Activated CD4-positive, alpha-beta T cell treated with anti-CD3 and anti-CD28 coated beads for 36 hours (primary cell): ENCODE measurements around the gene MRPS18B. TPM values are rescaled to one million over a fixed set of nuclear protein-coding genes. Genes with fewer than 3 reads are reported as not detected.
A peak's percentile ranks its signal among the peaks of the same experiment; 100 is the strongest.
"Not testable (repeated sequence)": the region's sequence is repeated elsewhere in the genome, so short reads cannot be mapped to it uniquely, and the experiment has no call there.

ENCODE experiments used
- ATAC-seq: fragments of 200-7000 bp; cut with Tn5 transposase; one replicate; pipeline ENCODE4 v1.10.0; 2021; ENCODE audit warnings: mild to moderate bottlenecking, moderate library complexity
- CTCF ChIA-PET: fragments of 350-600 bp; sonication (Branson Sonifier 250); formaldehyde crosslinking; loops from one replicate; lab custom pipeline; 2021; ENCODE audit warnings: antibody characterized with exemption; lab: Charles Lee
- POLR2A ChIA-PET: fragments of 350-600 bp; sonication (Branson Sonifier 250); formaldehyde crosslinking; loops from one replicate; lab custom pipeline; 2021; ENCODE audit warnings: antibody characterized with exemption, inconsistent platforms; lab: Charles Lee
- DNase-seq: peaks from one replicate; pipeline ENCODE4 v3.0.0-alpha.2; 2020
- H3K27ac Mint-ChIP-seq: one replicate; pipeline ENCODE4 v1.8.0; 2021; ENCODE audit warnings: mixed read lengths
- H3K27me3 Mint-ChIP-seq: one replicate; pipeline ENCODE4 v1.8.0; 2021; ENCODE audit warnings: mixed read lengths
- H3K36me3 Mint-ChIP-seq: one replicate; pipeline ENCODE4 v1.8.0; 2021; ENCODE audit warnings: low read depth, mixed read lengths
- H3K4me1 Mint-ChIP-seq: one replicate; pipeline ENCODE4 v1.8.0; 2021; ENCODE audit warnings: mixed read lengths
- H3K4me3 Mint-ChIP-seq: one replicate; pipeline ENCODE4 v1.8.0; 2021; ENCODE audit warnings: mild to moderate bottlenecking, moderate library complexity, mixed read lengths
- H3K9me3 Mint-ChIP-seq: one replicate; pipeline ENCODE4 v1.8.0; 2021; ENCODE audit warnings: low read depth, mixed read lengths
- intact Hi-C, 2 experiments: fragments of 100-400 bp; cut with DNase I in 1 of 2; cut with micrococcal nuclease in 1 of 2; formaldehyde crosslinking; loops; one replicate each; pipeline versions ENCODE4 v1.14.2 to v1.15.1; 2022 to 2024; cut with DNase I, micrococcal nuclease
- total RNA-seq, 2 experiments: library from RNA; stranded (reverse); gene quantifications; one replicate each; pipeline ENCODE4 v1.2.3, GENCODE V29; 2021

MRPS18B gene
- total RNA-seq, 2 experiments from 2014 or later = 111 to 114 TPM

DNA sequence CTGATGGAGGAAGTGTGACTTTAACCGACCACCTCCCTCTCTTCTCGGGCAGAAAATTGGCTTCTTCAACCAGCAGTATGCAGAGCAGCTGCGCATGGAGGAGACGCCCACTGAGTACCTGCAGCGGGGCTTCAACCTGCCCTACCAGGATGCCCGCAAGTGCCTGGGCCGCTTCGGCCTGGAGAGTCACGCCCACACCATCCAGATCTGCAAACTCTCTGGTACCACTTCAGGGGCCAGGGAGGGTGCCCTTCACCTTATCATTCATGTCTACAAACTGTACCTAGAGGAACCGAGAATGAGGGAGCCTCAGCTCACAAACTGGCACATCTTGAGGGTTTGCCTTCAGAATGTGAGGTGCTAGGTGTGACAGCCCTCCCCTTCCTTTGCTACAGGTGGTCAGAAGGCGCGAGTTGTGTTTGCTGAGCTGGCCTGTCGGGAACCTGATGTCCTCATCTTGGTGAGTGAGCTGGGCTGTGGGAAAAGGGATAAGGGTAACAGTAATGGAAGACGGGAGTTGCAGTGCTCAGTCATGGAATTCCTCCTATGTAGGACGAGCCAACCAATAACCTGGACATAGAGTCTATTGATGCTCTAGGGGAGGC, 27.8 kb upstream of the MRPS18B start:
- DNase-seq (no peak), ATAC-seq (no peak)
- H3K27me3 Mint-ChIP-seq = no peaks in the 10 kb centered on the region
- POLR2A ChIA-PET = interaction anchor here (0.7 kb wide), 1 partner anchor 23 kb away, joined by 3 read pairs; no protein-coding TSS in a partner anchor
- CTCF ChIA-PET = interaction anchor here (0.6 to 2.5 kb wide), 6 partner anchors 11 to 182 kb away, joined by 3 to 6 read pairs (median 4); no protein-coding TSS in a partner anchor
- no peaks in the 10 kb centered on the region for H3K9me3 Mint-ChIP-seq
- no peak overlapping the region for H3K4me3 Mint-ChIP-seq
- H3K4me1 Mint-ChIP-seq = no peaks in the 10 kb centered on the region
- H3K36me3 Mint-ChIP-seq = peaks cover 63% of the 10 kb centered on the region
- no peak overlapping the region for H3K27ac Mint-ChIP-seq
- intact Hi-C loops = no loop called here

DNA sequence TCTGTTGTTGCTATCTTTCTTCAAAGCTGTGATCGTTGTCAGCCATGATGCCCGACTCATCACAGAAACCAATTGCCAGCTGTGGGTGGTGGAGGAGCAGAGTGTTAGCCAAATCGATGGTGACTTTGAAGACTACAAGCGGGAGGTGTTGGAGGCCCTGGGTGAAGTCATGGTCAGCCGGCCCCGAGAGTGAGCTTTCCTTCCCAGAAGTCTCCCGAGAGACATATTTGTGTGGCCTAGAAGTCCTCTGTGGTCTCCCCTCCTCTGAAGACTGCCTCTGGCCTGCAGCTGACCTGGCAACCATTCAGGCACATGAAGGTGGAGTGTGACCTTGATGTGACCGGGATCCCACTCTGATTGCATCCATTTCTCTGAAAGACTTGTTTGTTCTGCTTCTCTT, 27.1 kb upstream of the MRPS18B start:
- CTCF ChIA-PET = interaction anchor here (0.8 to 2.5 kb wide), 7 partner anchors 10 to 528 kb away, joined by 3 to 6 read pairs (median 4); no protein-coding TSS in a partner anchor
- Mint-ChIP-seq H3K27me3 (no peaks in the 10 kb centered on the region), H3K4me1 (no peaks in the 10 kb centered on the region), H3K27ac (peak overlapping the region; percentile 59), H3K4me3 (no peak overlapping the region), H3K36me3 (peaks cover 60% of the 10 kb centered on the region), H3K9me3 (no peaks in the 10 kb centered on the region)
- POLR2A ChIA-PET = interaction anchor here (0.6 to 0.7 kb wide), 2 partner anchors 22 to 332 kb away, joined by 3 read pairs; no protein-coding TSS in a partner anchor
- intact Hi-C loops = no loop called here
- DNase-seq (no peak), ATAC-seq (no peak)

DNA sequence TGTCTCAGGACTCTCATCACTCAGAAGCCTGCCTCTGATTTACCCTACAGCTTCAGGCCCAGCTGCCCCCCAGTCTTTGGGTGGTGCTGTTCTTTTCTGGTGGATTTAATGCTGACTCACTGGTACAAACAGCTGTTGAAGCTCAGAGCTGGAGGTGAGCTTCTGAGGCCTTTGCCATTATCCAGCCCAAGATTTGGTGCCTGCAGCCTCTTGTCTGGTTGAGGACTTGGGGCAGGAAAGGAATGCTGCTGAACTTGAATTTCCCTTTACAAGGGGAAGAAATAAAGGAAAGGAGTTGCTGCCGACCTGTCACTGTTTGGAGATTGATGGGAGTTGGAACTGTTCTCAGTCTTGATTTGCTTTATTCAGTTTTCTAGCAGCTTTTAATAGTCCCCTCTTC, 26.6 kb upstream of the MRPS18B start:
- ChIA-PET POLR2A (interaction anchor here (0.6 kb wide), 1 partner anchor 332 kb away, joined by 3 read pairs; no protein-coding TSS in a partner anchor), CTCF (interaction anchor here (0.6 to 2.5 kb wide), 8 partner anchors 10 to 527 kb away, joined by 3 to 6 read pairs (median 4); no protein-coding TSS in a partner anchor)
- no peaks in the 10 kb centered on the region for H3K27me3 Mint-ChIP-seq
- H3K4me3 Mint-ChIP-seq = no peak overlapping the region
- no peak for ATAC-seq
- H3K9me3 Mint-ChIP-seq = no peaks in the 10 kb centered on the region
- peak overlapping the region; percentile 59 for H3K27ac Mint-ChIP-seq
- H3K36me3 Mint-ChIP-seq = peaks cover 60% of the 10 kb centered on the region
- DNase-seq = no peak
- H3K4me1 Mint-ChIP-seq = no peaks in the 10 kb centered on the region
- intact Hi-C loops = no loop called here

DNA sequence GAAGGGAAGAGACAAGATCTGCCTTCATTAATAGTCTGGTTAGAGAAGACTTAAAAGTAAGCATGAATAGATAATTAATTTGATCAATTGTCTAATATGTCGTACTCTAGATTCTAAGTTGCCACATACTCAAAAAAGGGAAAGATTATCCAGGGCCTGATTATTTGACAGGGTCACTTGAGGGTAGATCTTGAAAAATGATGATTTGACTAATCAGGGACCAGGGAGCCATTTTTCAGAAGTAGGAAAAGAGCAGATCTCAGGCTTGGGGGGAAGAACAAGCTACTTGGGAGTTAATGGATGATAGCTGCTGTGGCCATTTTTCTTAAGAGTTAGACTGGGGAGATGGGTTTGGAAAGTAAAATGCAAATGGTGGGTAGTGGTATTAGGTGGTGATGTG, 25.4 kb upstream of the MRPS18B start:
- Mint-ChIP-seq H3K4me3 (no peak overlapping the region), H3K36me3 (peaks cover 53% of the 10 kb centered on the region), H3K27me3 (no peaks in the 10 kb centered on the region), H3K4me1 (peaks cover 3% of the 10 kb centered on the region), H3K27ac (peak overlapping the region; percentile 4), H3K9me3 (no peaks in the 10 kb centered on the region)
- ChIA-PET POLR2A (no interaction called here), CTCF (interaction anchor here (0.8 to 1.6 kb wide), 4 partner anchors 23 to 109 kb away, joined by 3 to 8 read pairs (median 5); no protein-coding TSS in a partner anchor)
- intact Hi-C loops = no loop called here
- DNase-seq = no peak
- no peak for ATAC-seq

DNA sequence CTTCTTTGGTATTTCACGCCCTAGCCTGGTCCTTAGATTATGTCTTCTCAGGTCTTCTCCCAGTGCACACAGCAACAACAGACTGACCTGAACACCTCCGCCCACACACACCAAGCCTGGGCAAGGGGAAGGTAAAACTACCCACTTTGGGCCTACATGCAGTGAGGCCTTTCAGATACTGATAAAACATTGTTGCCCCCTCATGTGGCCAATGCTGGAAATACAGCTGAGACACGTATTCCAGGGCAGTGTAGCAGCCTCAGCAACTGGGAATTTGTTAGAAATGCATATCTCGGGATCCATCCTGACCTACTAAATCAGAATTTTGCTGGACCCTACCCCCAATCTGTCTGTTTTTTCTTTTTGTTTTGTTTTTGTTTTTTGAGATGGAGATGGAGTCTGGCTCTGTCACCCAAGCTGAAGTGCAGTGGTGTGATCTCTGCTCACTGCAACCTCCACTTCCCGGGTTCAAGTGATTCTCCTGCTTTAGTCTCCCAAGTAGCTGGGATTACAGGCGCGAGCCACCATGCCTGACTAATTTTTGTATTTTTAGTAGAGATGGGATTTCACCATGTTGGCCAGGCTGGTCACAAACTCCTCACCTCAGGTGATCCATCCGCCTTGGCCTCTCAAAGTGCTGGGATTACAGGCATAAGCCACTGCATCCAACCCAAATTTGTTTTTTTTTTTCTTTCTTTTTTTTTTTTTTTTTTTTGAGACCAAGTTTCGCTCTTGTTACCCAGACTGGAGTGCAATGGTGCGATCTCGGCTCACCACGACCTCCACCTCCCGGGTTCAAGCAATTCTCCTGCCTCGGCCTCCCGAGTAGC, 20.1 kb upstream of the MRPS18B start:
- ATAC-seq = peak; percentile 87
- H3K4me3 Mint-ChIP-seq, H3K9me3 Mint-ChIP-seq, H3K27ac Mint-ChIP-seq, H3K27me3 Mint-ChIP-seq, H3K4me1 Mint-ChIP-seq: not testable (repeated sequence)
- POLR2A ChIA-PET = interaction anchor here (0.6 to 2.0 kb wide), 7 partner anchors 13 to 197 kb away, joined by 3 to 13 read pairs (median 4); no protein-coding TSS in a partner anchor
- peaks cover 31% of the 10 kb centered on the region for H3K36me3 Mint-ChIP-seq
- intact Hi-C loops = loop anchor here (1.0 to 2.0 kb wide), 4 partner anchors 15 to 114 kb away; no protein-coding TSS in a partner anchor
- peak; percentile 89 for DNase-seq
- CTCF ChIA-PET = interaction anchor here (0.6 to 7.4 kb wide), 30 partner anchors 9 to 489 kb away, joined by 3 to 71 read pairs (median 5); partner anchors contain the start of genes ABCF1, DHX16, MRPS18B and PPP1R10

DNA sequence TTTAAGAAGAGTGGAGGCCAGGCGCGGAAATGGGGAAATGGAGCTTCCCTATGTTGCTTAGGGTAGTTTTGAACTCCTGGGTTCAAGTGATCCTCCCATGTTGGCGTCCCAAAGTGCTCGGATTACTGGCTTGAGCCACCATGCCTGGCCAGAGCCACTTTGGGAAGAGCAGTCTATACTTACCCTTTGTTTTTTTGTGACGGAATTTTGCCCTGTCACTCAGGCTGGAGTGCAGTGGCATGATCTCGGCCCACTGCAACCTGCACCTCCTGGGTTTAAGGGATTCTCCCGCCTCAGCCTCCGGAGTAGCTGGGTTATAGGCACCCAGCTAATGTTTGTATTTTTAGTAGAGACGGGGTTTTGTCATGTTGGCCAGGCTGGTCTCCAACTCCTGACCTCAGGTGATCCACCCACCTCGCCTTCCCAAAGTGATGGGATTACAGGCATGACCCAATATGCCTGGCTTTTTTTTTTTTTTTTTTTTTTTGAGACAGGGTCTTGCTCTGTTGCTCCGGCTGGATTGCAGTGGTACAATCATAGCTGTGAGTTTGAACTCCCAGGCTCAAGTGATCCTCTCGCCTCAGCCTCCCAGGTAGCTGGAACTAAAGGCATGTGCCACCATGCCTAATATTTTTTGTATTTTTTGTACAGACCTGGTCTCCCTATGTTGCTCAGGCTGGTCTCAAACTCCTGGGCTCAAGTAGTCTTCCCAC, 18.6 kb upstream of the MRPS18B start:
- Mint-ChIP-seq H3K27ac (no peak overlapping the region), H3K4me3 (no peak overlapping the region), H3K36me3 (peaks cover 43% of the 10 kb centered on the region), H3K4me1 (peaks cover 14% of the 10 kb centered on the region), H3K9me3 (no peaks in the 10 kb centered on the region), H3K27me3 (no peaks in the 10 kb centered on the region)
- CTCF ChIA-PET = interaction anchor here (0.8 to 7.4 kb wide), 12 partner anchors 7 to 148 kb away, joined by 3 to 71 read pairs (median 8); partner anchors contain the start of genes MRPS18B and PPP1R10
- POLR2A ChIA-PET = interaction anchor here (0.6 kb wide), 3 partner anchors 32 to 130 kb away, joined by 3 to 5 read pairs (median 5); no protein-coding TSS in a partner anchor
- DNase-seq (no peak), ATAC-seq (no peak)
- intact Hi-C loops = no loop called here

DNA sequence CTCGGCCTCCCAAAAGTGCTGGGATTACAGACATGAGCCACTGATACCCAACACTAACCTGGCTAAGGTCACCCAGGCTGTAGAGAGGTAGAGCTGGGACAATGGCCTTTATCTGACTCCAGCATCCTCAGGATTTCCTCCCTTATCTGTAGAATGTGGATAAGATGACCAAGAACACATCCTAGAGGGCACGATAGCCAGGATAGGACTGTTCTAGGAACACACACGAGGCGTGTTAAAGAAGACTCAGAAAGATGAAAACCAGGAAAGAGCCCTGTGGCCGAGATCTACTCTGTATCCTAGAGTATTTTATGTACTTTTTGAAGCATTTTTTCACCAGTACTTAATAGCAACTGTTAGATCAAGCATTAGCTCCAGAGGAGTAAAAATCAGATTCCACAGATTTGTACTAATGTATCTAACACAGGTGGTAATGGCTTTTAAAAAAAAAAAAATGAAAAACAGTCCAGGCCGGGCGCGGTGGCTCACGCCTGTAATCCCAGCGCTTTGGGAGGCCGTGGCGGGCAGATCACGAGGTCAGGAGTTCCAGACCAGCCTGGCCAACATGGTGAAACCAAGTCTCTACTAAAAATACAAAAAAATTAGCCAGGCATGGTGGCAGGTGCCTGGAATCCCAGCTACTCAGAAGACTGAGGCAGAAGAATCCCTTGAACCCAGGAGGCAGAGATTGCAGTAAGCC, 17.9 kb upstream of the MRPS18B start:
- intact Hi-C loops = no loop called here
- ChIA-PET POLR2A (interaction anchor here (0.6 kb wide), 1 partner anchor 88 kb away, joined by 3 read pairs; no protein-coding TSS in a partner anchor), CTCF (interaction anchor here (0.7 to 7.4 kb wide), 8 partner anchors 14 to 149 kb away, joined by 3 to 71 read pairs (median 4); no protein-coding TSS in a partner anchor)
- Mint-ChIP-seq H3K36me3 (peaks cover 47% of the 10 kb centered on the region), H3K27me3 (no peaks in the 10 kb centered on the region), H3K4me1 (peaks cover 14% of the 10 kb centered on the region), H3K9me3 (no peaks in the 10 kb centered on the region), H3K27ac (no peak overlapping the region), H3K4me3 (no peak overlapping the region)
- ATAC-seq (no peak), DNase-seq (no peak)

DNA sequence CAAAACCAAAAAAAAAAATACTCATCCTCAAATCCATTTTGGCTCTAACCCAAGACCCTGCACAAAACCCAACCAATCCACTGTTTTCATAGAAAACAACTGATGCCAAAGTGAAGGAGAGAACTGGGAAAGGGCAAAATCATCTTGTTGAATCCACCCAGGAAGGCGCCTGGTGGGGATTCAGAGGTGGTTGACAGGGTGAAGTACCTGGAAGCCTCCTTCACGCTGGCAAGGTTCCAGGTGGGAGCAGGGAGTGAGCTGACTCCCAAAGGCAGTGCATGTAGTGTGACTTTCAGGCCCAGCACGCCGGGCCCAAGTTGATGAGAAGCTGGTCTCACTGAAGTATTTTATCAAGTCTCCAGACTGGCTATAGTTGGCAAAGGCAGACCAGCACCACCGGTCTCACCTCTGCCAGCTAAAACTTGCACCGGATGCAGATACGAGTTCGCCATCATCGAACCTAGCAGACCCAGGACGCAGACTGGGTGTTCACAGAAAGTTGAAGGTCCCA, 17.1 kb upstream of the MRPS18B start:
- Mint-ChIP-seq H3K4me1 (peaks cover 17% of the 10 kb centered on the region), H3K36me3 (peaks cover 51% of the 10 kb centered on the region), H3K9me3 (no peaks in the 10 kb centered on the region), H3K27ac (no peak overlapping the region), H3K27me3 (no peaks in the 10 kb centered on the region), H3K4me3 (no peak overlapping the region)
- DNase-seq (no peak), ATAC-seq (no peak)
- intact Hi-C loops = no loop called here
- ChIA-PET POLR2A (no interaction called here), CTCF (interaction anchor here (0.7 to 7.4 kb wide), 7 partner anchors 10 to 128 kb away, joined by 3 to 71 read pairs (median 4); no protein-coding TSS in a partner anchor)

DNA sequence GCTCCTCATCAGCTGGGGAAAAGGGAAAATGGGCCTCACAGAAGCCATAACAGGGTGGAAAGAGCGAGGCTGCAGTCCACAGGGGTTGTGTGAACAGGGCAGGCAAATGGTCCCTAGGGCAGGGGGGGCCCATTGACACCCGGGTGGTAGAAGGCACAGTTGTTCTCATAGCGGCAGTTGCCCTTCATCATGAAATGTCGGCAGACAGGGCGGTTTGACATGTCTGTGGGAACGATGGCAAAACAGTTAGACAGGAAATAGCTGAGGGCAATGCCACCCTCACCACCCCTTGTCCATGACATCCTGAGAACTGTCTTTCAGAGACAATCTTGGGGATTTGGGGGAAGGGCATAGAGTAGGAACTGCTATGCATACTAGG, 16.2 kb upstream of the MRPS18B start:
- no peak for ATAC-seq
- DNase-seq = no peak
- Mint-ChIP-seq H3K4me1 (peaks cover 17% of the 10 kb centered on the region), H3K27ac (peak overlapping the region; percentile 42), H3K4me3 (no peak overlapping the region), H3K9me3 (no peaks in the 10 kb centered on the region), H3K27me3 (no peaks in the 10 kb centered on the region), H3K36me3 (peaks cover 57% of the 10 kb centered on the region)
- ChIA-PET CTCF (interaction anchor here (0.6 to 7.4 kb wide), 5 partner anchors 11 to 244 kb away, joined by 3 to 71 read pairs (median 5); no protein-coding TSS in a partner anchor), POLR2A (no interaction called here)
- intact Hi-C loops = no loop called here
